OCI-LY3 (cell line): ENCODE measurements around the gene COPS7A.

Source experiments
- EZH2phosphoT487 ChIP-seq: fragments of 200-600 bp; shearing (Covaris generic); IDR thresholded peaks from 2 replicates; pipeline ENCODE4 v1.6.1; 2018; ENCODE audit warnings: antibody characterized with exemption, mixed run types, low read depth
- TF ChIP-seq, protein P1 (sequence below): fragments of 200-600, 300-600 bp; sonication (generic); IDR thresholded peaks from 2 replicates; pipeline ENCODE4 v1.5.1; 2014; ENCODE audit warnings: antibody characterized with exemption, low read length, low read depth

DNA sequence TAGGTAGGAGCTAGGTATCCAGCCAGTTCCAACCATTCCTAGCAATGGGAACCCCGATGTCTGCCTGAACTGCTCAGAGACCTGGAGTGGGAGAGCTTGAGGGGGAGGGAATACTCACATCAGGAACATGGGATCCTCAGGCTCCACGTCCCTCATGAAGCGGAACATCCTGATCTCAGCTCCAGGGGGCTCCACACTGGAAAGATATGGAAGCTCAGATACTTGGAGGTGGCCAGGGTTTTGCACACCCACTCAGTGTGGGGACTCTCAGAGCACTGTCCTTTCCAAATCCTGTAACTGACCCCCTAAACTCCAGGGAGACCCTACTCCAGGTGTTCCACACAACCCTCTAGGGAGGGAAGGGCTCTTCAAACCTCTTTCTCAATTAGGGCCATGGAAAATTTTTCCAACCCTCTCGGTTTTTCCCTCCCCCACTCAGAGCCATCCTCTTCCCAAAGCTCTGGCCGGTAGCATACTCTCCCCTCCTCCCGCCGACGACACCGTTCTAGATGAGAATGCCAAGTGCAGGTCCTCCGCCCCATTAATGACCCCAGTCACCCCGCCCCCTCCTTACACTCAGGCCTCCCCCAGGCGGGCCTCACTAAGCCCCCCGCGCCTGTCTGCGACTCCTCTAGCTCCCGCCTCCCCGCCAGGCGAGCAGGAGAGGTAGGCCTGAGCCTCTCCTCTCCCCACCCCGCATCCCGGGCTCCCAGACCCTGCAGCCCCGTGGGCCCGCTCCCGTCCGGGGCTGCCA is 28.5 kb downstream of the COPS7A start:
- TF ChIP-seq, protein P1, sequence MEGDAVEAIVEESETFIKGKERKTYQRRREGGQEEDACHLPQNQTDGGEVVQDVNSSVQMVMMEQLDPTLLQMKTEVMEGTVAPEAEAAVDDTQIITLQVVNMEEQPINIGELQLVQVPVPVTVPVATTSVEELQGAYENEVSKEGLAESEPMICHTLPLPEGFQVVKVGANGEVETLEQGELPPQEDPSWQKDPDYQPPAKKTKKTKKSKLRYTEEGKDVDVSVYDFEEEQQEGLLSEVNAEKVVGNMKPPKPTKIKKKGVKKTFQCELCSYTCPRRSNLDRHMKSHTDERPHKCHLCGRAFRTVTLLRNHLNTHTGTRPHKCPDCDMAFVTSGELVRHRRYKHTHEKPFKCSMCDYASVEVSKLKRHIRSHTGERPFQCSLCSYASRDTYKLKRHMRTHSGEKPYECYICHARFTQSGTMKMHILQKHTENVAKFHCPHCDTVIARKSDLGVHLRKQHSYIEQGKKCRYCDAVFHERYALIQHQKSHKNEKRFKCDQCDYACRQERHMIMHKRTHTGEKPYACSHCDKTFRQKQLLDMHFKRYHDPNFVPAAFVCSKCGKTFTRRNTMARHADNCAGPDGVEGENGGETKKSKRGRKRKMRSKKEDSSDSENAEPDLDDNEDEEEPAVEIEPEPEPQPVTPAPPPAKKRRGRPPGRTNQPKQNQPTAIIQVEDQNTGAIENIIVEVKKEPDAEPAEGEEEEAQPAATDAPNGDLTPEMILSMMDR: no peak
- no peak for TF ChIP-seq EZH2phosphoT487
